ENCODE results near the gene RRBP1.
A peak's percentile ranks its signal among the peaks of the same experiment; 100 is the strongest.

Gene RRBP1

GRCh38 chr20:17573463-17573862, 108.6 kb downstream of the RRBP1 start:
- Mint-ChIP-seq H3K27ac (no peak overlapping the region), H3K4me3 (no peak overlapping the region), H3K36me3 (ENCODE audit: low read depth) (peaks cover 7% of the 10 kb centered on the region), H3K27me3 (ENCODE audit: low read depth) (peaks cover 4% of the 10 kb centered on the region), H3K4me1 (ENCODE audit: low read depth) (peaks cover 28% of the 10 kb centered on the region), H3K9me3 (no peaks in the 10 kb centered on the region)
- DNase-seq (ENCODE audit: low spot score): no peak

GRCh38 chr20:17572034-17572638, 109.9 kb downstream of the RRBP1 start:
- DNase-seq (ENCODE audit: low spot score): no peak
- Mint-ChIP-seq H3K36me3 (ENCODE audit: low read depth) (peaks cover 7% of the 10 kb centered on the region), H3K27ac (no peak overlapping the region), H3K9me3 (no peaks in the 10 kb centered on the region), H3K4me1 (ENCODE audit: low read depth) (peaks cover 28% of the 10 kb centered on the region), H3K4me3 (peak overlapping the region; percentile 94), H3K27me3 (ENCODE audit: low read depth) (peaks cover 13% of the 10 kb centered on the region)

- Mint-ChIP-seq H3K4me3 (peak overlapping the region; percentile 94), H3K27me3 (ENCODE audit: low read depth) (peaks cover 13% of the 10 kb centered on the region), H3K4me1 (ENCODE audit: low read depth) (peaks cover 26% of the 10 kb centered on the region), H3K36me3 (ENCODE audit: low read depth) (peaks cover 7% of the 10 kb centered on the region), H3K27ac (peak overlapping the region; percentile 91), H3K9me3 (no peaks in the 10 kb centered on the region)
- no peak for DNase-seq (ENCODE audit: low spot score)
Observed at GRCh38 chr20:17571153-17571527, 110.9 kb downstream of the RRBP1 start.

- Mint-ChIP-seq H3K27ac (peak overlapping the region; percentile 91), H3K4me1 (ENCODE audit: low read depth) (peaks cover 22% of the 10 kb centered on the region), H3K4me3 (peak overlapping the region; percentile 94), H3K36me3 (ENCODE audit: low read depth) (peaks cover 7% of the 10 kb centered on the region), H3K27me3 (ENCODE audit: low read depth) (peaks cover 13% of the 10 kb centered on the region), H3K9me3 (no peaks in the 10 kb centered on the region)
- peak; percentile 27 for DNase-seq (ENCODE audit: low spot score)
Observed at GRCh38 chr20:17570347-17571152, 111.5 kb downstream of the RRBP1 start.

- Mint-ChIP-seq H3K36me3 (ENCODE audit: low read depth) (peaks cover 9% of the 10 kb centered on the region), H3K9me3 (no peaks in the 10 kb centered on the region), H3K27me3 (ENCODE audit: low read depth) (peaks cover 18% of the 10 kb centered on the region), H3K4me1 (ENCODE audit: low read depth) (peaks cover 24% of the 10 kb centered on the region), H3K27ac (peak within 1 kb of the TSS; percentile 93), H3K4me3 (peak within 1 kb of the TSS; percentile 94)
- peak; percentile 87 for DNase-seq (ENCODE audit: low spot score)
Observed at GRCh38 chr20:17569616-17570346, 112.3 kb downstream of the RRBP1 start, which contains the start of gene DSTN. Gene DSTN (plus strand): TSS chr20:17570075. CDS start chr20:17570209, 134 bp downstream.

GRCh38 chr20:17568972-17569521, 113.0 kb downstream of the RRBP1 start:
- Mint-ChIP-seq H3K4me3 (peak overlapping the region; percentile 27), H3K36me3 (ENCODE audit: low read depth) (peaks cover 7% of the 10 kb centered on the region), H3K4me1 (ENCODE audit: low read depth) (peaks cover 24% of the 10 kb centered on the region), H3K9me3 (no peaks in the 10 kb centered on the region), H3K27ac (no peak overlapping the region), H3K27me3 (ENCODE audit: low read depth) (peaks cover 18% of the 10 kb centered on the region)
- DNase-seq (ENCODE audit: low spot score): no peak

- Mint-ChIP-seq H3K4me1 (ENCODE audit: low read depth) (peaks cover 20% of the 10 kb centered on the region), H3K36me3 (ENCODE audit: low read depth) (peaks cover 7% of the 10 kb centered on the region), H3K4me3 (peak overlapping the region; percentile 27), H3K9me3 (no peaks in the 10 kb centered on the region), H3K27ac (no peak overlapping the region), H3K27me3 (ENCODE audit: low read depth) (peaks cover 18% of the 10 kb centered on the region)
- DNase-seq (ENCODE audit: low spot score): no peak
Observed at GRCh38 chr20:17568045-17568788, 113.8 kb downstream of the RRBP1 start.

GRCh38 chr20:17566345-17566744, 115.7 kb downstream of the RRBP1 start:
- Mint-ChIP-seq H3K4me3 (no peak overlapping the region), H3K36me3 (ENCODE audit: low read depth) (peaks cover 2% of the 10 kb centered on the region), H3K27me3 (ENCODE audit: low read depth) (peaks cover 15% of the 10 kb centered on the region), H3K9me3 (no peaks in the 10 kb centered on the region), H3K4me1 (ENCODE audit: low read depth) (peaks cover 6% of the 10 kb centered on the region), H3K27ac (no peak overlapping the region)
- no peak for DNase-seq (ENCODE audit: low spot score)

- DNase-seq (ENCODE audit: low spot score): no peak
- Mint-ChIP-seq H3K4me1 (ENCODE audit: low read depth) (peaks cover 5% of the 10 kb centered on the region), H3K9me3 (no peaks in the 10 kb centered on the region), H3K36me3 (ENCODE audit: low read depth) (peaks cover 2% of the 10 kb centered on the region), H3K27me3 (ENCODE audit: low read depth) (peaks cover 15% of the 10 kb centered on the region), H3K27ac (no peak overlapping the region), H3K4me3 (no peak overlapping the region)
Observed at GRCh38 chr20:17565169-17565845, 116.7 kb downstream of the RRBP1 start.

All from T-helper 2 cell treated with Interferon-gamma antibody and Interleukin-4, amounts not matched to agents 5 μg/mL and 100 μg/mL, for 36 hours (primary cell).